Measurements from ENCODE around the gene RBFOX2. TPM values are rescaled to one million over a fixed set of nuclear protein-coding genes. Genes with fewer than 3 reads are reported as not detected.

Gene RBFOX2
- total and polyA plus RNA-seq, 10 of the 15 experiments (the other 5 are each of a cell fraction or from before 2014, with no cell fraction given): 0.01 to 2.7 (median 0.17) TPM; not detected in 4

- no peak for DNase-seq (ENCODE audit: low read depth, low spot score)
- Histone ChIP-seq H3K27ac (ENCODE audit: control insufficient read depth, insufficient read depth) (no peak overlapping the region), H2AFZ (ENCODE audit: control insufficient read depth, low read depth, low read length) (no peak overlapping the region), H3K79me2 (ENCODE audit: control insufficient read depth, insufficient read depth, low read length) (no peaks in the 10 kb centered on the region), H4K20me1 (ENCODE audit: control insufficient read depth, insufficient read depth) (no peaks in the 10 kb centered on the region), H3K27me3 (replicated peaks in 1 of 2; ENCODE audit: control insufficient read depth in 2 of 2, insufficient read depth in 2 of 2, low read length in 1 of 2) (peaks cover 0 to 5% of the 10 kb centered on the region in 2 experiments; a peak in 1 of 4 replicates), H3K9me3 (replicated peaks; ENCODE audit: control insufficient read depth, insufficient read depth, low read length) (no peaks in the 10 kb centered on the region), H3K4me3 (no peak overlapping the region), H3K4me1 (ENCODE audit: control insufficient read depth, insufficient read depth, low read length) (no peaks in the 10 kb centered on the region), H3K36me3 (ENCODE audit: control insufficient read depth in 2 of 2, insufficient read depth in 2 of 2, low read length in 1 of 2) (no peaks in the 10 kb centered on the region), H3K4me2 (ENCODE audit: control insufficient read depth, insufficient read depth) (no peak overlapping the region), H3K9ac (ENCODE audit: control insufficient read depth, insufficient read depth, low read length) (no peak overlapping the region)
- CTCF ChIA-PET: no interaction called here
- in situ Hi-C loops (cut with MboI) (no loop called here), intact Hi-C loops (cut with micrococcal nuclease; ENCODE audit: unreplicated experiment) (no loop called here)
- SMC1A ChIA-PET (ENCODE audit: uncharacterized antibody, unreplicated experiment): no interaction called here
- no TSS peak for BruUV-seq (replicated peaks)
- TF ChIP-seq REST (IDR thresholded peaks at IDR 0.05; ENCODE audit: low read depth, low read length) (no peak), E4F1 (IDR thresholded peaks at IDR 0.05; ENCODE audit: borderline replicate concordance, partially characterized antibody) (no peak), BCL11A (IDR thresholded peaks at IDR 0.05; ENCODE audit: low read depth, low read length) (no peak), POU2F2 (IDR thresholded peaks at IDR 0.05; ENCODE audit: borderline replicate concordance, low read depth, low read length) (no peak), NRF1 (conservative IDR thresholded peaks at IDR 0.05; ENCODE audit: low read depth, low read length) (no peak), MLLT1 (IDR thresholded peaks at IDR 0.05) (no peak), ZNF622 (IDR thresholded peaks at IDR 0.05) (no peak), KLF5 (IDR thresholded peaks at IDR 0.05; ENCODE audit: partially characterized antibody) (no peak), TCF3 (IDR thresholded peaks at IDR 0.05; ENCODE audit: borderline replicate concordance, insufficient read depth, low read depth, low read length) (no peak), MTA3 (IDR thresholded peaks at IDR 0.05; ENCODE audit: borderline replicate concordance, low read length) (no peak)
- WGBS (ENCODE audit: insufficient coverage, insufficient replicate concordance, low lambda C conversion rate, missing lambda C conversion rate): 32% methylated on average over 7 of the region's 7 CpGs
- POLR2A ChIA-PET: no interaction called here
- FAIRE-seq: no peak
- ATAC-seq: no peak
- RAD21 ChIA-PET (ENCODE audit: unreplicated experiment): no interaction called here
Measured at GRCh38 chr22:35894464-35894878, 134.2 kb downstream of the RBFOX2 start.

All from GM12878 (cell line).